ENCODE data around the gene RXRB. TPM values are rescaled to one million over a fixed set of nuclear protein-coding genes. Genes with fewer than 3 reads are reported as not detected.
A peak's percentile ranks its signal among the peaks of the same experiment; 100 is the strongest.

Gene RXRB
- total and polyA plus RNA-seq, 2 of the 13 experiments (the other 11 are each of a cell fraction or from before 2014, with no cell fraction given): 26.7 to 55.7 TPM

- TF ChIP-seq, protein P1, sequence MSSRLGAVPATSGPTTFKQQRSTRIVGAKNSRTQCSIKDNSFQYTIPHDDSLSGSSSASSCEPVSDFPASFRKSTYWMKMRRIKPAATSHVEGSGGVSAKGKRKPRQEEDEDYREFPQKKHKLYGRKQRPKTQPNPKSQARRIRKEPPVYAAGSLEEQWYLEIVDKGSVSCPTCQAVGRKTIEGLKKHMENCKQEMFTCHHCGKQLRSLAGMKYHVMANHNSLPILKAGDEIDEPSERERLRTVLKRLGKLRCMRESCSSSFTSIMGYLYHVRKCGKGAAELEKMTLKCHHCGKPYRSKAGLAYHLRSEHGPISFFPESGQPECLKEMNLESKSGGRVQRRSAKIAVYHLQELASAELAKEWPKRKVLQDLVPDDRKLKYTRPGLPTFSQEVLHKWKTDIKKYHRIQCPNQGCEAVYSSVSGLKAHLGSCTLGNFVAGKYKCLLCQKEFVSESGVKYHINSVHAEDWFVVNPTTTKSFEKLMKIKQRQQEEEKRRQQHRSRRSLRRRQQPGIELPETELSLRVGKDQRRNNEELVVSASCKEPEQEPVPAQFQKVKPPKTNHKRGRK (CRISPR knock-in tag; IDR thresholded peaks at IDR 0.05): 0 out of 2 replicates have a peak, but pooled peaks have one; percentile 35
- TF ChIP-seq ESRRA (CRISPR knock-in tag; IDR thresholded peaks at IDR 0.05; ENCODE audit: low read depth) (no peak), GTF2F1 (IDR thresholded peaks at IDR 0.05; ENCODE audit: low read length) (no peak), ZNF841 (CRISPR knock-in tag; IDR thresholded peaks at IDR 0.05; ENCODE audit: borderline replicate concordance) (no peak), ZNF451 (CRISPR knock-in tag; IDR thresholded peaks at IDR 0.05) (no peak), REXO4 (CRISPR knock-in tag; IDR thresholded peaks at IDR 0.05; ENCODE audit: borderline replicate concordance) (no peak), ZNF343 (CRISPR knock-in tag; IDR thresholded peaks at IDR 0.05) (peak; percentile 79; the same call in 1 of the 2 replicates), ARHGAP35 (CRISPR knock-in tag; IDR thresholded peaks at IDR 0.05; ENCODE audit: borderline replicate concordance) (0 out of 2 replicates have a peak, but pooled peaks have one; percentile 41), MXI1 (IDR thresholded peaks at IDR 0.05; ENCODE audit: borderline replicate concordance, low read depth, low read length) (no peak), KLF16 (CRISPR knock-in tag; IDR thresholded peaks at IDR 0.05) (no peak), ATF2 (CRISPR knock-in tag; IDR thresholded peaks at IDR 0.05) (no peak; the same call in 1 of the 2 replicates), ZKSCAN8 (CRISPR knock-in tag; IDR thresholded peaks at IDR 0.05; ENCODE audit: borderline replicate concordance) (no peak; the same call in 1 of the 2 replicates), KDM1A (CRISPR knock-in tag; IDR thresholded peaks at IDR 0.05) (no peak), ZNF354B (CRISPR knock-in tag; IDR thresholded peaks at IDR 0.05) (no peak), CENPT (CRISPR knock-in tag; IDR thresholded peaks at IDR 0.05; ENCODE audit: low read depth) (no peak), ZNF33A (CRISPR knock-in tag; IDR thresholded peaks at IDR 0.05; ENCODE audit: borderline replicate concordance) (0 out of 2 replicates have a peak, but pooled peaks have one; percentile 77), ZNF335 (CRISPR knock-in tag; IDR thresholded peaks at IDR 0.05) (0 out of 2 replicates have a peak, but pooled peaks have one; percentile 7)
- TF ChIP-seq, protein P2, sequence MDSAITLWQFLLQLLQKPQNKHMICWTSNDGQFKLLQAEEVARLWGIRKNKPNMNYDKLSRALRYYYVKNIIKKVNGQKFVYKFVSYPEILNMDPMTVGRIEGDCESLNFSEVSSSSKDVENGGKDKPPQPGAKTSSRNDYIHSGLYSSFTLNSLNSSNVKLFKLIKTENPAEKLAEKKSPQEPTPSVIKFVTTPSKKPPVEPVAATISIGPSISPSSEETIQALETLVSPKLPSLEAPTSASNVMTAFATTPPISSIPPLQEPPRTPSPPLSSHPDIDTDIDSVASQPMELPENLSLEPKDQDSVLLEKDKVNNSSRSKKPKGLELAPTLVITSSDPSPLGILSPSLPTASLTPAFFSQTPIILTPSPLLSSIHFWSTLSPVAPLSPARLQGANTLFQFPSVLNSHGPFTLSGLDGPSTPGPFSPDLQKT (CRISPR knock-in tag; IDR thresholded peaks at IDR 0.05; ENCODE audit: borderline replicate concordance): no peak
- TF ChIP-seq, protein P3, sequence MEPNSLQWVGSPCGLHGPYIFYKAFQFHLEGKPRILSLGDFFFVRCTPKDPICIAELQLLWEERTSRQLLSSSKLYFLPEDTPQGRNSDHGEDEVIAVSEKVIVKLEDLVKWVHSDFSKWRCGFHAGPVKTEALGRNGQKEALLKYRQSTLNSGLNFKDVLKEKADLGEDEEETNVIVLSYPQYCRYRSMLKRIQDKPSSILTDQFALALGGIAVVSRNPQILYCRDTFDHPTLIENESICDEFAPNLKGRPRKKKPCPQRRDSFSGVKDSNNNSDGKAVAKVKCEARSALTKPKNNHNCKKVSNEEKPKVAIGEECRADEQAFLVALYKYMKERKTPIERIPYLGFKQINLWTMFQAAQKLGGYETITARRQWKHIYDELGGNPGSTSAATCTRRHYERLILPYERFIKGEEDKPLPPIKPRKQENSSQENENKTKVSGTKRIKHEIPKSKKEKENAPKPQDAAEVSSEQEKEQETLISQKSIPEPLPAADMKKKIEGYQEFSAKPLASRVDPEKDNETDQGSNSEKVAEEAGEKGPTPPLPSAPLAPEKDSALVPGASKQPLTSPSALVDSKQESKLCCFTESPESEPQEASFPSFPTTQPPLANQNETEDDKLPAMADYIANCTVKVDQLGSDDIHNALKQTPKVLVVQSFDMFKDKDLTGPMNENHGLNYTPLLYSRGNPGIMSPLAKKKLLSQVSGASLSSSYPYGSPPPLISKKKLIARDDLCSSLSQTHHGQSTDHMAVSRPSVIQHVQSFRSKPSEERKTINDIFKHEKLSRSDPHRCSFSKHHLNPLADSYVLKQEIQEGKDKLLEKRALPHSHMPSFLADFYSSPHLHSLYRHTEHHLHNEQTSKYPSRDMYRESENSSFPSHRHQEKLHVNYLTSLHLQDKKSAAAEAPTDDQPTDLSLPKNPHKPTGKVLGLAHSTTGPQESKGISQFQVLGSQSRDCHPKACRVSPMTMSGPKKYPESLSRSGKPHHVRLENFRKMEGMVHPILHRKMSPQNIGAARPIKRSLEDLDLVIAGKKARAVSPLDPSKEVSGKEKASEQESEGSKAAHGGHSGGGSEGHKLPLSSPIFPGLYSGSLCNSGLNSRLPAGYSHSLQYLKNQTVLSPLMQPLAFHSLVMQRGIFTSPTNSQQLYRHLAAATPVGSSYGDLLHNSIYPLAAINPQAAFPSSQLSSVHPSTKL (CRISPR knock-in tag; IDR thresholded peaks at IDR 0.05): no peak; the same call in 1 of the 2 replicates
- TF ChIP-seq, protein P4, sequence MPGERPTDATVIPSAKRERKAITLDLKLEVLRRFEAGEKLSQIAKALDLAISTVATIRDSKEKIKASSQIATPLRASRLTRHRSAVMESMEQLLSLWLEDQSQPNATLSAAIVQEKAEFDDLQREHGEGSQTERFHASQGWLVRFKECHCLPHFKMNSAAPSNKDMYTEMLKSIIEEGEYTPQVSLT (CRISPR knock-in tag; IDR thresholded peaks at IDR 0.05; ENCODE audit: borderline replicate concordance, low read depth): 0 out of 2 replicates have a peak, but pooled peaks have one; percentile 59
- TF ChIP-seq, protein P5, sequence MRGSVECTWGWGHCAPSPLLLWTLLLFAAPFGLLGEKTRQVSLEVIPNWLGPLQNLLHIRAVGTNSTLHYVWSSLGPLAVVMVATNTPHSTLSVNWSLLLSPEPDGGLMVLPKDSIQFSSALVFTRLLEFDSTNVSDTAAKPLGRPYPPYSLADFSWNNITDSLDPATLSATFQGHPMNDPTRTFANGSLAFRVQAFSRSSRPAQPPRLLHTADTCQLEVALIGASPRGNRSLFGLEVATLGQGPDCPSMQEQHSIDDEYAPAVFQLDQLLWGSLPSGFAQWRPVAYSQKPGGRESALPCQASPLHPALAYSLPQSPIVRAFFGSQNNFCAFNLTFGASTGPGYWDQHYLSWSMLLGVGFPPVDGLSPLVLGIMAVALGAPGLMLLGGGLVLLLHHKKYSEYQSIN (CRISPR knock-in tag; IDR thresholded peaks at IDR 0.05; ENCODE audit: borderline replicate concordance): no peak
Observed at GRCh38 chr6:33248643-33248931, 48.1 kb upstream of the RXRB start (continued).
